HUES48 (cell line): ENCODE data around the gene FHIT.

Experiments
- H3K27ac ChIP-seq: one replicate; pipeline ENCODE4 v1.7.0; 2013; ENCODE audit warnings: low read depth, low read length, inconsistent platforms
- H3K27me3 ChIP-seq: 2 replicates; pipeline ENCODE4 v1.6.1; 2013; ENCODE audit warnings: mild to moderate bottlenecking, low read length; ENCODE audit not compliant: control insufficient read depth, insufficient read depth
- H3K36me3 ChIP-seq: 2 replicates; pipeline ENCODE4 v1.6.1; 2013; ENCODE audit warnings: low read length; ENCODE audit not compliant: control insufficient read depth, insufficient read depth
- H3K4me1 ChIP-seq: 2 replicates; pipeline ENCODE4 v1.6.1; 2013; ENCODE audit warnings: mild to moderate bottlenecking, low read length; ENCODE audit not compliant: control insufficient read depth, insufficient read depth
- H3K4me3 ChIP-seq: 2 replicates; pipeline ENCODE4 v1.5.1; 2013; ENCODE audit warnings: mild to moderate bottlenecking, low read depth, low read length
- H3K9ac ChIP-seq: 2 replicates; pipeline ENCODE4 v1.6.1; 2013; ENCODE audit warnings: mild to moderate bottlenecking, low read depth, low read length, moderate library complexity
- H3K9me3 ChIP-seq: 2 replicates; pipeline ENCODE4 v1.6.1; 2013; ENCODE audit warnings: low read length; ENCODE audit not compliant: control insufficient read depth, insufficient read depth

Gene FHIT

DNA sequence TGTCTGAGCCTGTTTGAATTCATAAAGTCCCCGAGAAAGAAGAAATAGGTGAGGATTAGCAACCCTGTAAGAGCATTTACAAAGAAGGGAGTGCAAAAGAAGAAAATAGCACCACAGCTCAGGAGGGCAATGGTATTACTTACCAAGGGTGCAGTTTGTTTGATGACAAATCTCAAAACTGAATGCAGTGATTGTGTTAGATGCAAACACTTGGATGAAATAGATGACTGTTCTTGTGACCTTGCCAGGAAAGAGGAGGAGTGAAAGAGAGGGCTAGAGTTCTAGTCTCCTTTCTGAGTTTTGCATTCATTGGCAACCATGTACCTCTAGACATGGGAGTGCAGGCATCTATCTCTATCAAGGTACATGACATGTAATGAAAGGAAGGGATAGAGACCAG, 1170.6 kb downstream of the FHIT start:
- no peaks in the 10 kb centered on the region for H3K4me1 ChIP-seq
- no peaks in the 10 kb centered on the region for H3K27me3 ChIP-seq
- no peak overlapping the region for H3K27ac ChIP-seq
- H3K36me3 ChIP-seq: no peaks in the 10 kb centered on the region
- no peak overlapping the region for H3K4me3 ChIP-seq
- no peaks in the 10 kb centered on the region for H3K9me3 ChIP-seq
- no peak overlapping the region for H3K9ac ChIP-seq

GRCh38 chr3:60079076-60079475, 1172.2 kb downstream of the FHIT start:
- no peaks in the 10 kb centered on the region for H3K27me3 ChIP-seq
- H3K27ac ChIP-seq: no peak overlapping the region
- no peak overlapping the region for H3K4me3 ChIP-seq
- no peaks in the 10 kb centered on the region for H3K9me3 ChIP-seq
- no peaks in the 10 kb centered on the region for H3K4me1 ChIP-seq
- no peaks in the 10 kb centered on the region for H3K36me3 ChIP-seq
- no peak overlapping the region for H3K9ac ChIP-seq

GRCh38 chr3:60076331-60076730, 1174.9 kb downstream of the FHIT start:
- H3K27me3 ChIP-seq: no peaks in the 10 kb centered on the region
- H3K4me3 ChIP-seq: no peak overlapping the region
- no peaks in the 10 kb centered on the region for H3K36me3 ChIP-seq
- H3K9me3 ChIP-seq: no peaks in the 10 kb centered on the region
- no peak overlapping the region for H3K27ac ChIP-seq
- H3K9ac ChIP-seq: no peak overlapping the region
- no peaks in the 10 kb centered on the region for H3K4me1 ChIP-seq

GRCh38 chr3:60073942-60074341, 1177.3 kb downstream of the FHIT start:
- H3K4me3 ChIP-seq: no peak overlapping the region
- no peak overlapping the region for H3K27ac ChIP-seq
- no peak overlapping the region for H3K9ac ChIP-seq
- H3K27me3 ChIP-seq: no peaks in the 10 kb centered on the region
- no peaks in the 10 kb centered on the region for H3K9me3 ChIP-seq
- H3K4me1 ChIP-seq: no peaks in the 10 kb centered on the region
- no peaks in the 10 kb centered on the region for H3K36me3 ChIP-seq

- H3K36me3 ChIP-seq: no peaks in the 10 kb centered on the region
- H3K4me3 ChIP-seq: no peak overlapping the region
- no peaks in the 10 kb centered on the region for H3K4me1 ChIP-seq
- H3K27me3 ChIP-seq: no peaks in the 10 kb centered on the region
- no peak overlapping the region for H3K9ac ChIP-seq
- H3K9me3 ChIP-seq: no peaks in the 10 kb centered on the region
- H3K27ac ChIP-seq: no peak overlapping the region
Observed at GRCh38 chr3:60073228-60073627, 1178.0 kb downstream of the FHIT start.

- Histone ChIP-seq H3K36me3 (no peaks in the 10 kb centered on the region), H3K9ac (no peak overlapping the region), H3K9me3 (no peaks in the 10 kb centered on the region), H3K4me3 (no peak overlapping the region), H3K4me1 (no peaks in the 10 kb centered on the region), H3K27ac (no peak overlapping the region), H3K27me3 (no peaks in the 10 kb centered on the region)
Observed at GRCh38 chr3:60070366-60070765, 1180.9 kb downstream of the FHIT start.

DNA sequence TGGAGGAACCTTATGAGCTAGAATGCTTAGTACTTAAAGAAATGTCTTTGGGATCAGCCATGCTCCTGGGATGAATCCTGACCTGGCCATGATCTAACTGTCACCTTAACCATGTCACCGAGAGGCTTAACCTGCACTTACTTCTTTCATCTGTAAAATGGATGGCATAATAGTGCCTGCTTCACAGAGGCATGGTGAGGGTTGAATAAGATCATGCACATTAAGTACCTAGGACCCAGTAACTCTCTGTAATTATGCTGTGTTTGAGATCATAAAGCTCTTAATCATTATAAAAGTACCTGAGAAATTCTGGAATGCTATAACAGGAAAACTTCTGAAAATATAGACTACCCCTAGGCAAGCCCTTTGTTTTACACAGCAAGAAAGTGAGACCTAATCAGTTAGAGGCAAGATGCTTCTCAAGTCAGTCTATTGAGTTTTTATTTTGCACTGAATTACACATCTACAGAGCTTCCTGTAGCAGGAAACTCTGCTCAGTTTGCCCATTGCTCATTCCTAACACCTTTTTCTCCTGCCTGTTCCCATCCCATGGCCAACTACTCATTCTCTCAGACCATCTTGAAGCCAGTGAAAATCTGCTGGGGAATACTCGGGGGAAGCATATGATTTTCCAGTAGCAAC, 1185.9 kb downstream of the FHIT start:
- Histone ChIP-seq H3K27ac (no peak overlapping the region), H3K9me3 (no peaks in the 10 kb centered on the region), H3K27me3 (no peaks in the 10 kb centered on the region), H3K9ac (no peak overlapping the region), H3K4me1 (peaks cover 4% of the 10 kb centered on the region; the same call in 1 of the 2 replicates), H3K4me3 (no peak overlapping the region), H3K36me3 (no peaks in the 10 kb centered on the region)

DNA sequence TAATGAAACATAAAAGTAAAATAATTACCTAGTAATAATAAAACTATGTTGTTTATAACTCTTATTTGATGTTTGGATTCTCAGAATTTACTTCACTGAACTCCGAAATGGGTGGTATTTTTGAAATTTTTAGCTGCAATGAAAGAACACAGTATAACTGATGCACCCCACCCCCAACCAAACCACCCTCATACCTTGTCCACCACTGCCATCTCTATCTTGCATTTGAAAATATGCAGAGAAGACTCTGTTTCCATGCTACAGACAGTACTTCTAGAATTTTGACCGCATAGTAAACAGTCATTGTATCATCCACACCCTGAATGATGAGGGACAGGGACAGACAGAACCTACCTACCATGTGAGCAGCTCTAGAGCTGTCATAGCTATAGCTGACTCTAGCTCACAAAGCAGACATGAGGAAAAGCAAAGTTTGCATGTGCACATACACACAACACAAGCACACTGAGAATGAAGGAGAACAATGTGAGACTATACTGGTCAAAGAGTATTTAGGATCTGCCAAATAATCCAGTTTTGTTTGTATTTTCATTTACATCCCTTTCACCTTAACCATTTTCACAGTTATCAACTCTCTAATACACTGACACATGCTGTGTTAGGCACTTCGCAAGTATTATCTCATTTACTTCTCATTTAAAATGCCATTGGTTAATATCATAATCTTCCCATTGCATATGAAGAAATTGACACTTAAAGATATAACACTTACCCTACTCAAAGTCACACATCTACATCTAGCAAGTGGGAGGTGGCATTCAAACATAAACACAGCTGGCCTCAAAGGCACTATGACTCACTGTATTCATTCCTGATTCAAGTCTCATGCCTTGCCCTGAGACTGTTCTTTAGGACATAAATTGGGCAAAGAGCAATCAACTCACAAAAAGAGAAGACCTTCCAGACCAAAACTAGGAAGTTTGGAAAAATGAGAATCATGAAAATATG, 1186.8 kb downstream of the FHIT start:
- Histone ChIP-seq H3K27ac (no peak overlapping the region), H3K27me3 (no peaks in the 10 kb centered on the region), H3K9me3 (no peaks in the 10 kb centered on the region), H3K9ac (no peak overlapping the region), H3K4me3 (no peak overlapping the region), H3K4me1 (peaks cover 4% of the 10 kb centered on the region; the same call in 1 of the 2 replicates), H3K36me3 (no peaks in the 10 kb centered on the region)

GRCh38 chr3:60056404-60056803, 1194.8 kb downstream of the FHIT start:
- H3K4me1 ChIP-seq: no peaks in the 10 kb centered on the region
- no peaks in the 10 kb centered on the region for H3K9me3 ChIP-seq
- H3K27me3 ChIP-seq: no peaks in the 10 kb centered on the region
- H3K36me3 ChIP-seq: no peaks in the 10 kb centered on the region
- no peak overlapping the region for H3K9ac ChIP-seq
- no peak overlapping the region for H3K27ac ChIP-seq
- no peak overlapping the region for H3K4me3 ChIP-seq

DNA sequence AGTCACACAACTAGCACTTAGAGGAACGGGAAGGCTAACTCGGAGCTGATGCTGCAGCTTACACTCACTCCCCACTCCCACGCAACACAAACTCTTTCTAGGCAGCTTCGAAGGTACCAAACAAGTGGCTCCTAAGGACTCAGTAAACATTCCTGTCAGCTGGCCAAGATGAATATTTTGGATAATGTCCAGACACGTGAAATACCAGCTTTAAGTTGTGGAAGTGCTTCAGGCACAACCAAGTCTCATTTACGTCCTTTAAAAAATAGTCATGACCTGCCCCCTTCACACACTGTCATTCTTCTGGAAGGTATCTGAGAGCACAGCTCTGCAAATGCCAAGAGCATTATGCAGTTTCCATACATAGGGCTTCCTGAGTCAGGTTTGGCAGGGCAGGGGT, 1195.5 kb downstream of the FHIT start:
- H3K9ac ChIP-seq: no peak overlapping the region
- no peaks in the 10 kb centered on the region for H3K4me1 ChIP-seq
- H3K36me3 ChIP-seq: no peaks in the 10 kb centered on the region
- no peaks in the 10 kb centered on the region for H3K27me3 ChIP-seq
- no peaks in the 10 kb centered on the region for H3K9me3 ChIP-seq
- no peak overlapping the region for H3K27ac ChIP-seq
- no peak overlapping the region for H3K4me3 ChIP-seq

DNA sequence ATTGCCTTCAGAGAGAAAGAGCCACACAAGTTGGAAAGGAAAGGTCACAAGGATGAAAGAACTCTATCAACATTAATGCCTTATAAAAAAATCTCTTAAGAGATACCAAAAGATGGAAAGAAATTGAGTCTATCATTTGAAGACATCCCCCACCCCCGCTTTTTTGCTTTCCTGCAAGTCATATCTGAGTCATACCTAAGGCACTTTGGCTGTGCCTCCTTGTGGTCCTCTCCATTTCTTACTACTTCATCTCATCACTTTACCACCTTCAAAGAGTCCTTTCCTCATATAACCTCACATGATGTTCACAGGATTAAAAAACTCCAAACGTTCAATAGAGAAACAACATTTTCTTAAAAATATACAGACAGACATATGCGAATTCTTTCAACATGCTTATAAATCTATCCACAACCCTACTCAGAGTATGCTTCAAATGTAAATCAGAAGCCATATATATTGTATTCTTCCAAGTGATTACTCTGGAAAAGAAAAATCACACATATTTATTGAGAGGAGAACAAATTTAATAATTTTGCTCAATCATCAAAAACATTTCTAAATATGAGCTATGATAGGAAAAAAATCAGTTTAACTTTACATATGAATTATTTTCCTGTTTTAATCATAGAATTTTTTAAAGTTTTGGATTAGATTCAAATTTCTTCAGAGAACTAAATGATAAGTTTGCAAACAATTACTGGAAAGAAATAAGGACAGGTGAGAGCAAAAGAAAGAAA, 1197.6 kb downstream of the FHIT start:
- no peaks in the 10 kb centered on the region for H3K27me3 ChIP-seq
- H3K4me1 ChIP-seq: no peaks in the 10 kb centered on the region
- no peak overlapping the region for H3K4me3 ChIP-seq
- H3K27ac ChIP-seq: no peak overlapping the region
- no peak overlapping the region for H3K9ac ChIP-seq
- no peaks in the 10 kb centered on the region for H3K9me3 ChIP-seq
- H3K36me3 ChIP-seq: no peaks in the 10 kb centered on the region
